GM12878 (cell line): Measurements from ENCODE around the gene CCL22. TPM values are rescaled to one million over a fixed set of nuclear protein-coding genes. Genes with fewer than 3 reads are reported as not detected.

Experiments used
- ATAC-seq: fragments of 200-7000 bp; cut with Tn5 transposase; 3 replicates; pipeline ENCODE4 v1.9.1; 2020; ENCODE audit warnings: mild to moderate bottlenecking, moderate library complexity
- BruUV-seq: library from RNA; stranded (reverse); fragments of 400-500 nt; replicated peaks from 2 replicates; lab custom pipeline; 2021; lab: Mats Ljungman, UMichigan
- CTCF ChIA-PET: fragments of 300-600 bp; sonication (Branson Sonifier 250); formaldehyde crosslinking; extraction: SDS; loops from one replicate; lab custom pipeline; 2021; ENCODE audit warnings: inconsistent platforms; lab: Yijun Ruan, JAX
- POLR2A ChIA-PET: fragments of 350-600 bp; formaldehyde crosslinking; extraction: SDS; loops from one replicate; lab custom pipeline; 2021; ENCODE audit warnings: inconsistent platforms; lab: Charles Lee
- RAD21 ChIA-PET: fragments of 300-600 bp; sonication (Branson Sonifier 250); formaldehyde crosslinking; loops from one replicate; lab custom pipeline; 2023; ENCODE audit warnings: antibody characterized with exemption; ENCODE audit not compliant: unreplicated experiment; lab: Charles Lee
- SMC1A ChIA-PET: fragments of 300-600 bp; sonication (Branson Sonifier 250); formaldehyde crosslinking; loops from one replicate; lab custom pipeline; 2023; ENCODE audit not compliant: unreplicated experiment, uncharacterized antibody; lab: Charles Lee
- DNase-seq: peaks from one replicate; pipeline ENCODE4 v3.0.0-alpha.2; 2011; ENCODE audit warnings: low read depth, low spot score
- FAIRE-seq: peaks from 3 replicates; lab custom pipeline; 2011; peaks lifted over from hg19 to GRCh38; lab: Jason Lieb, UNC
- H2AFZ ChIP-seq: 2 replicates; pipeline ENCODE4 v1.6.0; 2011; ENCODE audit warnings: low read depth, low read length, control low read depth; ENCODE audit not compliant: control insufficient read depth
- H3K27ac ChIP-seq: 2 replicates; pipeline ENCODE4 v1.5.1; 2011; ENCODE audit warnings: control low read depth; ENCODE audit not compliant: control insufficient read depth, insufficient read depth
- H3K27me3 ChIP-seq, 2 experiments: replicated peaks in 1 of 2; 2 replicates each; pipeline versions ENCODE4 v1.6.0 to v1.6.1; 2011; ENCODE audit warnings: low read length in 1 of 2; ENCODE audit not compliant: control insufficient read depth in 2 of 2, insufficient read depth in 2 of 2
- H3K36me3 ChIP-seq, 2 experiments: 2 replicates each; pipeline ENCODE4 v1.5.1; 2011; ENCODE audit warnings: low read length in 1 of 2; ENCODE audit not compliant: control insufficient read depth in 2 of 2, insufficient read depth in 2 of 2
- H3K4me1 ChIP-seq: 2 replicates; pipeline ENCODE4 v1.6.1; 2011; ENCODE audit warnings: mild to moderate bottlenecking, low read length, moderate library complexity, mixed read lengths; ENCODE audit not compliant: control insufficient read depth, insufficient read depth
- H3K4me2 ChIP-seq: 2 replicates; pipeline ENCODE4 v1.6.0; 2011; ENCODE audit warnings: control low read depth; ENCODE audit not compliant: control insufficient read depth, insufficient read depth
- H3K4me3 ChIP-seq: fragments of 200-600 bp; sonication (generic); 2 replicates; pipeline ENCODE4 v1.5.1; 2016
- H3K79me2 ChIP-seq: 2 replicates; pipeline ENCODE4 v1.6.0; 2011; ENCODE audit warnings: low read length; ENCODE audit not compliant: control insufficient read depth, insufficient read depth
- H3K9ac ChIP-seq: 2 replicates; pipeline ENCODE4 v1.8.0; 2011; ENCODE audit warnings: low read length, control low read depth, mixed read lengths; ENCODE audit not compliant: control insufficient read depth, insufficient read depth
- H3K9me3 ChIP-seq: replicated peaks from 3 replicates; pipeline ENCODE4 v1.5.1; 2011; ENCODE audit warnings: mild to moderate bottlenecking, low read length; ENCODE audit not compliant: control insufficient read depth, insufficient read depth
- H4K20me1 ChIP-seq: 2 replicates; pipeline ENCODE4 v1.6.0; 2011; ENCODE audit not compliant: control insufficient read depth, insufficient read depth
- BHLHE40 ChIP-seq, 2 experiments: fragments of 450-650 bp in 1 of 2; IDR thresholded peaks; 2 replicates each; pipeline ENCODE4 v1.6.1; 2011 to 2017; ENCODE audit warnings: low read depth in 2 of 2, borderline replicate concordance in 1 of 2, improper control_type of control experiment in 1 of 2, low read length in 1 of 2, mild to moderate bottlenecking in 1 of 2
- IKZF1 ChIP-seq: fragments of 450-650 bp; conservative IDR thresholded peaks from 2 replicates; pipeline ENCODE4 v1.6.1; 2017; ENCODE audit warnings: antibody characterized with exemption, mild to moderate bottlenecking
- MYC ChIP-seq: IDR thresholded peaks from 2 replicates; pipeline ENCODE4 v1.6.1; 2011; ENCODE audit warnings: mild to moderate bottlenecking, low read length, moderate library complexity, inconsistent platforms; ENCODE audit not compliant: insufficient read depth, insufficient replicate concordance, insufficient read length, severe bottlenecking
- PML ChIP-seq: IDR thresholded peaks from 2 replicates; pipeline ENCODE4 v1.6.1; 2012; ENCODE audit warnings: low read length, inconsistent platforms
- RBBP5 ChIP-seq: fragments of 200-600 bp; sonication (generic); conservative IDR thresholded peaks from 2 replicates; pipeline ENCODE4 v1.6.1; 2016
- STAT3 ChIP-seq: IDR thresholded peaks from 2 replicates; pipeline ENCODE4 v1.6.1; 2011; ENCODE audit warnings: low read depth, low read length, improper control_type of control experiment
- ZBTB33 ChIP-seq: fragments of 450-650 bp; IDR thresholded peaks from 2 replicates; pipeline ENCODE4 v1.6.1; 2017; ENCODE audit warnings: mild to moderate bottlenecking
- WGBS: methylation state at CpG from one replicate; pipeline ENCODE4 v1.1.6; 2016; ENCODE audit warnings: low lambda C conversion rate; ENCODE audit not compliant: insufficient replicate concordance, insufficient coverage; ENCODE audit errors: missing lambda C conversion rate; 5-methylcytosine and 5-hydroxymethylcytosine counted together
- in situ Hi-C: fragments of 300-500 bp; cut with MboI; formaldehyde crosslinking; loops from 9 replicates; pipeline ENCODE4 v1.14.3; 2018; ENCODE audit warnings: mixed read lengths
- intact Hi-C: fragments of 100-400 bp; cut with micrococcal nuclease; formaldehyde crosslinking; loops from one replicate; pipeline ENCODE4 v1.14.2; 2022; ENCODE audit not compliant: unreplicated experiment
- polyA plus RNA-seq, 11 experiments: library from polyadenylated mRNA; depleted of rRNA in 4 of 11; unstranded in 6 of 11; stranded (reverse) in 5 of 11; fragments of >200 nt; fragmentation: Nextera tagmentation in 4 of 11; fragmentation: Illumina TruSeq in 1 of 11; extraction: Ambion mirVana in 4 of 11; extraction: Trizol in 1 of 11; gene quantifications; 1 replicate in 1 of 11; 2 replicates in 10 of 11; pipeline versions ENCODE4 v1.2.1 to v1.2.3, GENCODE V29; 2011 to 2016; ENCODE audit warnings: inconsistent platforms in 2 of 11, missing spikeins in 2 of 11, low read depth in 1 of 11
- total RNA-seq, 4 experiments: library from RNA; depleted of rRNA in 3 of 4; stranded (reverse); fragments of >200 nt in 3 of 4; fragmentation: Illumina TruSeq in 1 of 4; extraction: Trizol in 1 of 4; gene quantifications; 2 replicates each; pipeline versions ENCODE4 v1.2.1 to v1.2.3, GENCODE V29; 2013 to 2021

Gene CCL22
- total and polyA plus RNA-seq, 10 of the 15 experiments (the other 5 are each of a cell fraction or from before 2014, with no cell fraction given), result 38.0 to 704 (median 349) TPM

GRCh38 chr16:57409870-57410587 lies 51.4 kb downstream of the CCL22 start:
- peaks cover 37% of the 10 kb centered on the region for H3K4me1 ChIP-seq
- RAD21 ChIA-PET, result interaction anchor here (0.6 to 6.9 kb wide), 6 partner anchors 15 to 109 kb away, joined by 3 to 87 read pairs (median 4); no protein-coding TSS in a partner anchor
- intact Hi-C loops, result no loop called here

More at GRCh38 chr16:57409870-57410587, 51.4 kb downstream of the CCL22 start:
- H3K27me3 ChIP-seq, result no peaks in the 10 kb centered on the region
- ChIA-PET SMC1A (interaction anchor here (1.1 to 1.5 kb wide), 2 partner anchors 16 to 58 kb away, joined by 3 to 4 read pairs; no protein-coding TSS in a partner anchor), CTCF (interaction anchor here (1.8 kb wide), 1 partner anchor 9 kb away, joined by 6 read pairs; no protein-coding TSS in a partner anchor), POLR2A (interaction anchor here (0.7 to 1.0 kb wide), 2 partner anchors 10 to 32 kb away, joined by 3 read pairs; no protein-coding TSS in a partner anchor)
- no peaks in the 10 kb centered on the region for H3K36me3 ChIP-seq
- FAIRE-seq (no peak), ATAC-seq (no peak), DNase-seq (no peak)
- no peak overlapping the region for H3K4me3 ChIP-seq
- no peaks in the 10 kb centered on the region for H3K79me2 ChIP-seq
- in situ Hi-C loops, result no loop called here
- no TSS peak for BruUV-seq
- no peaks in the 10 kb centered on the region for H4K20me1 ChIP-seq
- H3K9me3 ChIP-seq, result no peaks in the 10 kb centered on the region
- no peak overlapping the region for H3K27ac ChIP-seq
- H3K4me2 ChIP-seq, result no peak overlapping the region
- WGBS, result 67% methylated on average over 14 of the region's 14 CpGs
- no peak overlapping the region for H2AFZ ChIP-seq
- TF ChIP-seq BHLHE40 (IDR thresholded peaks at IDR 0.05; ENCODE audit: borderline replicate concordance in 1 of 2, low read depth in 2 of 2, low read length in 1 of 2), result peak in 1 of 2 experiments; percentile 39; a peak in 1 of 4 replicates
- 0 out of 2 replicates have a peak, but pooled peaks have one; percentile 18 for TF ChIP-seq IKZF1
- TF ChIP-seq MYC, result no peak
- TF ChIP-seq ZBTB33, result 0 out of 2 replicates have a peak, but pooled peaks have one; percentile 15
- TF ChIP-seq STAT3, result no peak
- TF ChIP-seq RBBP5, result no peak
- TF ChIP-seq PML, result no peak
- H3K9ac ChIP-seq, result no peak overlapping the region
